Measurements from ENCODE around the gene MLLT3.

- TF ChIP-seq, protein P1, sequence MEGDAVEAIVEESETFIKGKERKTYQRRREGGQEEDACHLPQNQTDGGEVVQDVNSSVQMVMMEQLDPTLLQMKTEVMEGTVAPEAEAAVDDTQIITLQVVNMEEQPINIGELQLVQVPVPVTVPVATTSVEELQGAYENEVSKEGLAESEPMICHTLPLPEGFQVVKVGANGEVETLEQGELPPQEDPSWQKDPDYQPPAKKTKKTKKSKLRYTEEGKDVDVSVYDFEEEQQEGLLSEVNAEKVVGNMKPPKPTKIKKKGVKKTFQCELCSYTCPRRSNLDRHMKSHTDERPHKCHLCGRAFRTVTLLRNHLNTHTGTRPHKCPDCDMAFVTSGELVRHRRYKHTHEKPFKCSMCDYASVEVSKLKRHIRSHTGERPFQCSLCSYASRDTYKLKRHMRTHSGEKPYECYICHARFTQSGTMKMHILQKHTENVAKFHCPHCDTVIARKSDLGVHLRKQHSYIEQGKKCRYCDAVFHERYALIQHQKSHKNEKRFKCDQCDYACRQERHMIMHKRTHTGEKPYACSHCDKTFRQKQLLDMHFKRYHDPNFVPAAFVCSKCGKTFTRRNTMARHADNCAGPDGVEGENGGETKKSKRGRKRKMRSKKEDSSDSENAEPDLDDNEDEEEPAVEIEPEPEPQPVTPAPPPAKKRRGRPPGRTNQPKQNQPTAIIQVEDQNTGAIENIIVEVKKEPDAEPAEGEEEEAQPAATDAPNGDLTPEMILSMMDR (conservative IDR thresholded peaks at IDR 0.05): no peak
- no peak for TF ChIP-seq EZH2 (IDR thresholded peaks at IDR 0.05; ENCODE audit: low read depth)
Observed at GRCh38 chr9:20496328-20496727, 126.0 kb downstream of the MLLT3 start.
